HepG2 (cell line): ENCODE data around the gene LYPLA2. TPM values are rescaled to one million over a fixed set of nuclear protein-coding genes. Genes with fewer than 3 reads are reported as not detected.
A peak's percentile ranks its signal among the peaks of the same experiment; 100 is the strongest.

ENCODE experiments used
- CC2D1A ChIP-seq: sonication (generic); formaldehyde crosslinking; IDR thresholded peaks from 2 replicates; pipeline ENCODE4 v1.8.1; 2023; ENCODE audit warnings: mild to moderate bottlenecking, missing genetic modification reagents
- CEBPG ChIP-seq: IDR thresholded peaks from 2 replicates; pipeline ENCODE4 v1.6.1; 2016
- HDAC2 ChIP-seq: sonication (generic); formaldehyde crosslinking; IDR thresholded peaks from 2 replicates; pipeline ENCODE4 v1.4.0; 2020; ENCODE audit warnings: missing genetic modification reagents
- HMG20B ChIP-seq: conservative IDR thresholded peaks from 2 replicates; pipeline ENCODE4 v1.6.1; 2016; ENCODE audit warnings: missing genetic modification reagents, missing compliant biosample characterization
- HNRNPH1 ChIP-seq: fragments of 200-400 bp; formaldehyde crosslinking; optimal IDR thresholded peaks from 2 replicates; pipeline ENCODE3; 2017; ENCODE audit warnings: mild to moderate bottlenecking, low read depth, low read length
- KDM5A ChIP-seq: fragments of 200-600 bp; sonication (generic); IDR thresholded peaks from 2 replicates; pipeline ENCODE4 v1.7.0; 2018; ENCODE audit warnings: antibody characterized with exemption, mild to moderate bottlenecking, low read length, borderline replicate concordance
- NFATC3 ChIP-seq: sonication (generic); formaldehyde crosslinking; IDR thresholded peaks from 2 replicates; pipeline ENCODE4 v1.5.1; 2020; ENCODE audit warnings: mild to moderate bottlenecking, missing genetic modification reagents
- NKX3-1 ChIP-seq: sonication (generic); formaldehyde crosslinking; IDR thresholded peaks from 2 replicates; pipeline ENCODE4 v1.5.0; 2020; ENCODE audit warnings: missing genetic modification reagents
- NR2F1 ChIP-seq, 2 experiments: fragments of 450-650 bp in 1 of 2; formaldehyde crosslinking in 1 of 2; IDR thresholded peaks; 2 replicates each; pipeline versions ENCODE4 v1.5.0 to v1.6.1; 2016 to 2020; ENCODE audit warnings: mild to moderate bottlenecking in 1 of 2, missing compliant biosample characterization in 1 of 2, missing genetic modification reagents in 1 of 2, moderate library complexity in 1 of 2
- PHF5A ChIP-seq: IDR thresholded peaks from one replicate; pipeline ENCODE4 v1.6.1; 2018; ENCODE audit warnings: low read depth, missing genetic modification reagents; ENCODE audit not compliant: unreplicated experiment
- RBAK ChIP-seq: sonication (generic); formaldehyde crosslinking; IDR thresholded peaks from 2 replicates; pipeline ENCODE4 v1.5.1; 2020; ENCODE audit warnings: mild to moderate bottlenecking, missing genetic modification reagents
- SRF ChIP-seq: IDR thresholded peaks from 2 replicates; pipeline ENCODE4 v1.6.1; 2011; ENCODE audit warnings: mild to moderate bottlenecking, low read depth, low read length, moderate library complexity
- TCF7 ChIP-seq: sonication (generic); IDR thresholded peaks from 2 replicates; pipeline ENCODE4 v1.6.1; 2016; ENCODE audit warnings: antibody characterized with exemption, low read depth
- ZFP41 ChIP-seq: sonication (generic); formaldehyde crosslinking; IDR thresholded peaks from 2 replicates; pipeline ENCODE4 v1.4.0; 2020; ENCODE audit warnings: mild to moderate bottlenecking, missing genetic modification reagents, borderline replicate concordance
- ZNF10 ChIP-seq: sonication (generic); formaldehyde crosslinking; IDR thresholded peaks from 2 replicates; pipeline ENCODE4 v1.4.0; 2020; ENCODE audit warnings: mild to moderate bottlenecking, low read depth, missing genetic modification reagents, borderline replicate concordance
- ZNF12 ChIP-seq: sonication (generic); formaldehyde crosslinking; IDR thresholded peaks from 2 replicates; pipeline ENCODE4 v1.5.0; 2020; ENCODE audit warnings: missing genetic modification reagents
- ZNF235 ChIP-seq: sonication (generic); formaldehyde crosslinking; IDR thresholded peaks from 2 replicates; pipeline ENCODE4 v1.8.1; 2023; ENCODE audit warnings: mild to moderate bottlenecking, missing genetic modification reagents, borderline replicate concordance
- ZNF329 ChIP-seq: sonication (generic); formaldehyde crosslinking; IDR thresholded peaks from 2 replicates; pipeline ENCODE4 v1.9.0; 2021; ENCODE audit warnings: low read depth, mild to moderate bottlenecking, missing genetic modification reagents
- ZNF619 ChIP-seq: sonication (generic); formaldehyde crosslinking; IDR thresholded peaks from 2 replicates; pipeline ENCODE4 v1.4.0; 2020; ENCODE audit warnings: mild to moderate bottlenecking, missing genetic modification reagents
- ZNF776 ChIP-seq: sonication (generic); formaldehyde crosslinking; IDR thresholded peaks from 2 replicates; pipeline ENCODE4 v1.4.0; 2020; ENCODE audit warnings: mild to moderate bottlenecking, missing genetic modification reagents
- ZNF792 ChIP-seq: IDR thresholded peaks from 2 replicates; pipeline ENCODE4 v1.6.1; 2016
- ZSCAN20 ChIP-seq: sonication (generic); formaldehyde crosslinking; IDR thresholded peaks from 2 replicates; pipeline ENCODE4 v1.4.0; 2020; ENCODE audit warnings: missing genetic modification reagents, mild to moderate bottlenecking, borderline replicate concordance
- polyA plus RNA-seq, 8 experiments: library from polyadenylated mRNA; depleted of rRNA in 3 of 8; stranded (reverse) in 7 of 8; unstranded in 1 of 8; fragments of >200 nt; fragmentation: Illumina TruSeq in 4 of 8; extraction: Trizol in 4 of 8; gene quantifications; 2 replicates each; pipeline versions ENCODE4 v1.2.1 to v1.2.3, GENCODE V29; 2011 to 2016; ENCODE audit warnings: low read depth in 4 of 8, missing spikeins in 1 of 8, mixed read lengths in 1 of 8; ENCODE audit not compliant: insufficient read depth in 1 of 8
- total RNA-seq, 5 experiments: library from RNA; depleted of rRNA; stranded (reverse); fragments of >200 nt; fragmentation: Illumina TruSeq; extraction: Trizol; gene quantifications; 2 replicates each; pipeline ENCODE4 v1.2.3, GENCODE V29; 2016; ENCODE audit warnings: low read depth in 1 of 5
- TF ChIP-seq, protein P1 (sequence below): sonication (generic); formaldehyde crosslinking; IDR thresholded peaks from 2 replicates; pipeline ENCODE4 v1.4.0; 2020; ENCODE audit warnings: missing genetic modification reagents
- TF ChIP-seq, protein P2 (sequence below): conservative IDR thresholded peaks from 2 replicates; pipeline ENCODE4 v1.6.1; 2018; ENCODE audit warnings: missing genetic modification reagents
- TF ChIP-seq, protein P3 (sequence below): sonication (generic); formaldehyde crosslinking; IDR thresholded peaks from 2 replicates; pipeline ENCODE4 v1.8.0; 2022; ENCODE audit warnings: missing genetic modification reagents, mild to moderate bottlenecking, borderline replicate concordance
- TF ChIP-seq, protein P4 (sequence below): sonication (generic); formaldehyde crosslinking; IDR thresholded peaks from 2 replicates; pipeline ENCODE4 v1.4.0; 2020; ENCODE audit warnings: low read depth, mild to moderate bottlenecking, missing genetic modification reagents

The LYPLA2 gene
- total and polyA plus RNA-seq, 2 of the 13 experiments (the other 11 are each of a cell fraction or from before 2014, with no cell fraction given): 72.1 to 73.2 TPM

DNA sequence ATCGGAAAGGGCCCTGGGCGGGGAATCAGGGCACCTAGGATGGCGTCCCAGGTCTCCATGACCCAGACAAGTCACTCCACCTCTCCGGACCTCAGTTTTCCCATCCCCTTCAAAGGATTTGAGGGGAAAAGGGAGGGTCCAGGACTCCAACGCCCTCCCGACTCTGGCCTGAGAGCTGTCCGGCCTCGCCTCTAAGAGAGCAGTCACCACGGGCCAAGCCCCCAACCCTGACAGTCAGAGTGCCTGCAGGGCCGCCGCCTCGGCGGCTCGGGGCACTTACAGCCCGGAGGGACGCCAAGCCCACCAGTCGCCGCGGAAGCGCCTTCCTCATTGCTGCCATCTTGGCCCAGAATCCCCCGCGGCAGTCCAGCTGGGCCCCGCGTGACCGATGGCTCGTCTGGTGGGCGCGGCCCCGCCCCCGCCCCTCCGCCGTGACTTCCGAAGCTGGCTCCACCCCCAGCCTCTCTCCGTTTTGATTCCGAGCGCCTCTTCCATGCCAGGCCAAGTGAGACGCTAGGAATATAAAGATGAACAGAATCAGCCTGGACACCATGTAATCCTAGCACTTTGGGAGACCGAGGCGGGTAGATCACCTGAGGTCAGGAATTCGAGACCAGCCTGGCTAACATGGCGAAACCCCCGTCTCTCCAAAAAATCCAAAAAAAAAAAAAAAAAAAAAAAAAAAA lies 34.3 kb downstream of the LYPLA2 start, which contains the start of gene HMGCL (continued):
- TF ChIP-seq, protein P1, sequence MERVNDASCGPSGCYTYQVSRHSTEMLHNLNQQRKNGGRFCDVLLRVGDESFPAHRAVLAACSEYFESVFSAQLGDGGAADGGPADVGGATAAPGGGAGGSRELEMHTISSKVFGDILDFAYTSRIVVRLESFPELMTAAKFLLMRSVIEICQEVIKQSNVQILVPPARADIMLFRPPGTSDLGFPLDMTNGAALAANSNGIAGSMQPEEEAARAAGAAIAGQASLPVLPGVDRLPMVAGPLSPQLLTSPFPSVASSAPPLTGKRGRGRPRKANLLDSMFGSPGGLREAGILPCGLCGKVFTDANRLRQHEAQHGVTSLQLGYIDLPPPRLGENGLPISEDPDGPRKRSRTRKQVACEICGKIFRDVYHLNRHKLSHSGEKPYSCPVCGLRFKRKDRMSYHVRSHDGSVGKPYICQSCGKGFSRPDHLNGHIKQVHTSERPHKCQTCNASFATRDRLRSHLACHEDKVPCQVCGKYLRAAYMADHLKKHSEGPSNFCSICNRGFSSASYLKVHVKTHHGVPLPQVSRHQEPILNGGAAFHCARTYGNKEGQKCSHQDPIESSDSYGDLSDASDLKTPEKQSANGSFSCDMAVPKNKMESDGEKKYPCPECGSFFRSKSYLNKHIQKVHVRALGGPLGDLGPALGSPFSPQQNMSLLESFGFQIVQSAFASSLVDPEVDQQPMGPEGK (CRISPR knock-in tag): peak; percentile 61; the same call in 1 of the 2 replicates
- TF ChIP-seq ZNF235 (CRISPR knock-in tag): peak; percentile 77; the same call in 1 of the 2 replicates
- TF ChIP-seq KDM5A: peak; percentile 89
- TF ChIP-seq CEBPG: no peak
- peak; percentile 75 for TF ChIP-seq ZNF12 (CRISPR knock-in tag)
- TF ChIP-seq ZFP41 (CRISPR knock-in tag): no peak
- peak; percentile 89; the same call in 1 of the 2 replicates for TF ChIP-seq ZSCAN20
- 0 out of 2 replicates have a peak, but pooled peaks have one; percentile 32 for TF ChIP-seq CC2D1A (CRISPR knock-in tag)
- TF ChIP-seq HMG20B (CRISPR knock-in tag): no peak
- TF ChIP-seq RBAK (CRISPR knock-in tag): no peak
- TF ChIP-seq NR2F1 (CRISPR knock-in tag; IDR thresholded peaks at IDR 0.05): no peak
- no peak for TF ChIP-seq NFATC3 (CRISPR knock-in tag)
- TF ChIP-seq ZNF776 (CRISPR knock-in tag): 0 out of 2 replicates have a peak, but pooled peaks have one; percentile 41
- TF ChIP-seq, protein P2, sequence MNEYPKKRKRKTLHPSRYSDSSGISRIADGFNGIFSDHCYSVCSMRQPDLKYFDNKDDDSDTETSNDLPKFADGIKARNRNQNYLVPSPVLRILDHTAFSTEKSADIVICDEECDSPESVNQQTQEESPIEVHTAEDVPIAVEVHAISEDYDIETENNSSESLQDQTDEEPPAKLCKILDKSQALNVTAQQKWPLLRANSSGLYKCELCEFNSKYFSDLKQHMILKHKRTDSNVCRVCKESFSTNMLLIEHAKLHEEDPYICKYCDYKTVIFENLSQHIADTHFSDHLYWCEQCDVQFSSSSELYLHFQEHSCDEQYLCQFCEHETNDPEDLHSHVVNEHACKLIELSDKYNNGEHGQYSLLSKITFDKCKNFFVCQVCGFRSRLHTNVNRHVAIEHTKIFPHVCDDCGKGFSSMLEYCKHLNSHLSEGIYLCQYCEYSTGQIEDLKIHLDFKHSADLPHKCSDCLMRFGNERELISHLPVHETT (CRISPR knock-in tag): 0 out of 2 replicates have a peak, but pooled peaks have one; percentile 41
- no peak for TF ChIP-seq ZNF10 (CRISPR knock-in tag)
- TF ChIP-seq ZNF619: no peak
- peak; percentile 92 for TF ChIP-seq NKX3-1 (CRISPR knock-in tag)
- no peak for TF ChIP-seq SRF
- TF ChIP-seq, protein P3, sequence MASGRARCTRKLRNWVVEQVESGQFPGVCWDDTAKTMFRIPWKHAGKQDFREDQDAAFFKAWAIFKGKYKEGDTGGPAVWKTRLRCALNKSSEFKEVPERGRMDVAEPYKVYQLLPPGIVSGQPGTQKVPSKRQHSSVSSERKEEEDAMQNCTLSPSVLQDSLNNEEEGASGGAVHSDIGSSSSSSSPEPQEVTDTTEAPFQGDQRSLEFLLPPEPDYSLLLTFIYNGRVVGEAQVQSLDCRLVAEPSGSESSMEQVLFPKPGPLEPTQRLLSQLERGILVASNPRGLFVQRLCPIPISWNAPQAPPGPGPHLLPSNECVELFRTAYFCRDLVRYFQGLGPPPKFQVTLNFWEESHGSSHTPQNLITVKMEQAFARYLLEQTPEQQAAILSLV (CRISPR knock-in tag): peak; percentile 89
- TF ChIP-seq ZNF329 (CRISPR knock-in tag): peak; percentile 88
- no peak for TF ChIP-seq HNRNPH1
- TF ChIP-seq ZNF792: peak; percentile 42; the same call in 1 of the 2 replicates
- peak; percentile 47 for TF ChIP-seq PHF5A (CRISPR knock-in tag)
- TF ChIP-seq TCF7: no peak
- TF ChIP-seq, protein P4, sequence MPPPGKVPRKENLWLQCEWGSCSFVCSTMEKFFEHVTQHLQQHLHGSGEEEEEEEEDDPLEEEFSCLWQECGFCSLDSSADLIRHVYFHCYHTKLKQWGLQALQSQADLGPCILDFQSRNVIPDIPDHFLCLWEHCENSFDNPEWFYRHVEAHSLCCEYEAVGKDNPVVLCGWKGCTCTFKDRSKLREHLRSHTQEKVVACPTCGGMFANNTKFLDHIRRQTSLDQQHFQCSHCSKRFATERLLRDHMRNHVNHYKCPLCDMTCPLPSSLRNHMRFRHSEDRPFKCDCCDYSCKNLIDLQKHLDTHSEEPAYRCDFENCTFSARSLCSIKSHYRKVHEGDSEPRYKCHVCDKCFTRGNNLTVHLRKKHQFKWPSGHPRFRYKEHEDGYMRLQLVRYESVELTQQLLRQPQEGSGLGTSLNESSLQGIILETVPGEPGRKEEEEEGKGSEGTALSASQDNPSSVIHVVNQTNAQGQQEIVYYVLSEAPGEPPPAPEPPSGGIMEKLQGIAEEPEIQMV (CRISPR knock-in tag): 0 out of 2 replicates have a peak, but pooled peaks have one; percentile 33
- peak; percentile 53; the same call in 1 of the 2 replicates for TF ChIP-seq HDAC2 (CRISPR knock-in tag)
